ENCODE results near the gene SERPINA12. TPM values are rescaled to one million over a fixed set of nuclear protein-coding genes. Genes with fewer than 3 reads are reported as not detected.

Gene SERPINA12
- total and polyA plus RNA-seq, 10 of the 15 experiments (the other 5 are each of a cell fraction or from before 2014, with no cell fraction given): not detected

- Histone ChIP-seq H3K4me1 (ENCODE audit: control insufficient read depth, insufficient read depth, low read length) (peaks cover 3% of the 10 kb centered on the region; the same call in 1 of the 2 replicates), H2AFZ (ENCODE audit: control insufficient read depth, low read depth, low read length) (no peak overlapping the region), H3K4me3 (no peak overlapping the region), H3K4me2 (ENCODE audit: control insufficient read depth, insufficient read depth) (no peak overlapping the region), H3K36me3 (ENCODE audit: control insufficient read depth in 2 of 2, insufficient read depth in 2 of 2, low read length in 1 of 2) (no peaks in the 10 kb centered on the region), H3K79me2 (ENCODE audit: control insufficient read depth, insufficient read depth, low read length) (no peaks in the 10 kb centered on the region), H3K9me3 (replicated peaks; ENCODE audit: control insufficient read depth, insufficient read depth, low read length) (peaks cover 2% of the 10 kb centered on the region), H4K20me1 (ENCODE audit: control insufficient read depth, insufficient read depth) (no peaks in the 10 kb centered on the region), H3K27me3 (replicated peaks in 1 of 2; ENCODE audit: control insufficient read depth in 2 of 2, insufficient read depth in 2 of 2, low read length in 1 of 2) (no peaks in the 10 kb centered on the region; a peak in 1 of 4 replicates), H3K9ac (ENCODE audit: control insufficient read depth, insufficient read depth, low read length) (no peak overlapping the region), H3K27ac (ENCODE audit: control insufficient read depth, insufficient read depth) (no peak overlapping the region)
- CTCF ChIA-PET: interaction anchor here (1.2 to 3.0 kb wide), 3 partner anchors 10 to 106 kb away, joined by 3 to 22 read pairs (median 5); no protein-coding TSS in a partner anchor
- FAIRE-seq (no peak), DNase-seq (ENCODE audit: low read depth, low spot score) (no peak), ATAC-seq (no peak)
- WGBS (ENCODE audit: insufficient coverage, insufficient replicate concordance, low lambda C conversion rate, missing lambda C conversion rate): 51% methylated on average over 7 of the region's 7 CpGs
- in situ Hi-C loops (cut with MboI): no loop called here
- BruUV-seq (replicated peaks): no TSS peak
- POLR2A ChIA-PET: no interaction called here
- intact Hi-C loops (cut with micrococcal nuclease; ENCODE audit: unreplicated experiment): no loop called here
- RAD21 ChIA-PET (ENCODE audit: unreplicated experiment): no interaction called here
- no peak for TF ChIP-seq KDM1A (IDR thresholded peaks at IDR 0.05; ENCODE audit: borderline replicate concordance)
- no peak for TF ChIP-seq RAD21 (IDR thresholded peaks at IDR 0.05; ENCODE audit: insufficient read depth, low read depth, low read length)
- TF ChIP-seq PRDM15 (CRISPR knock-in tag; IDR thresholded peaks at IDR 0.05): no peak
- TF ChIP-seq NKRF (conservative IDR thresholded peaks at IDR 0.05): no peak
- TF ChIP-seq MAX (IDR thresholded peaks at IDR 0.05; ENCODE audit: low read depth, low read length): no peak
- no peak for TF ChIP-seq EED (IDR thresholded peaks at IDR 0.05; ENCODE audit: low read depth)
- no peak for TF ChIP-seq ZNF274 (IDR thresholded peaks at IDR 0.05; ENCODE audit: insufficient read depth, insufficient read length)
- no peak for TF ChIP-seq SUZ12 (IDR thresholded peaks at IDR 0.05; ENCODE audit: unreplicated experiment)
- no peak for TF ChIP-seq ZNF217 (IDR thresholded peaks at IDR 0.05)
- TF ChIP-seq FOXM1 (IDR thresholded peaks at IDR 0.05; ENCODE audit: low read depth, low read length): no peak
- no peak for TF ChIP-seq CREM (IDR thresholded peaks at IDR 0.05; ENCODE audit: low read depth)
- SMC1A ChIA-PET (ENCODE audit: uncharacterized antibody, unreplicated experiment): interaction anchor here (1.1 kb wide), 1 partner anchor 9 kb away, joined by 3 read pairs; no protein-coding TSS in a partner anchor
Observed at GRCh38 chr14:94539181-94539580, 29.9 kb upstream of the SERPINA12 start.

Measured in GM12878 (cell line).